DND-41 (cell line): Measurements from ENCODE around the gene CC2D1A.

Experiments
- CTCF ChIP-seq: IDR thresholded peaks from 2 replicates; pipeline ENCODE4 v1.5.1; 2012; ENCODE audit warnings: borderline replicate concordance, low read length, moderate library complexity, mild to moderate bottlenecking; ENCODE audit not compliant: poor library complexity, severe bottlenecking; ENCODE audit errors: extremely low read depth
- EZH2 ChIP-seq: IDR thresholded peaks from 3 replicates; pipeline ENCODE4 v1.6.1; 2012; ENCODE audit warnings: borderline replicate concordance, low read depth, mild to moderate bottlenecking, moderate library complexity, low read length, inconsistent platforms; ENCODE audit not compliant: severe bottlenecking

GRCh38 chr19:13872339-13872694, 33.7 kb upstream of the CC2D1A start:
- TF ChIP-seq CTCF (no peak), EZH2 (no peak)
